Mammary epithelial cell (primary cell): ENCODE data around the gene KCNMB1.

Source experiments
- EZH2 ChIP-seq: IDR thresholded peaks from 2 replicates; pipeline ENCODE4 v1.6.1; 2012; ENCODE audit warnings: low read length, inconsistent platforms, borderline replicate concordance
- TF ChIP-seq, protein P1 (sequence below), 2 donors: IDR thresholded peaks in 1 of 2; conservative IDR thresholded peaks in 1 of 2; 2 replicates each; pipeline ENCODE4 v1.5.1; 2011 to 2012; ENCODE audit warnings: inconsistent platforms in 2 of 2, low read length in 2 of 2, mild to moderate bottlenecking in 2 of 2, control low read depth in 1 of 2, low read depth in 1 of 2; ENCODE audit not compliant: insufficient read depth in 1 of 2; ENCODE audit errors: extremely low read depth in 1 of 2

DNA sequence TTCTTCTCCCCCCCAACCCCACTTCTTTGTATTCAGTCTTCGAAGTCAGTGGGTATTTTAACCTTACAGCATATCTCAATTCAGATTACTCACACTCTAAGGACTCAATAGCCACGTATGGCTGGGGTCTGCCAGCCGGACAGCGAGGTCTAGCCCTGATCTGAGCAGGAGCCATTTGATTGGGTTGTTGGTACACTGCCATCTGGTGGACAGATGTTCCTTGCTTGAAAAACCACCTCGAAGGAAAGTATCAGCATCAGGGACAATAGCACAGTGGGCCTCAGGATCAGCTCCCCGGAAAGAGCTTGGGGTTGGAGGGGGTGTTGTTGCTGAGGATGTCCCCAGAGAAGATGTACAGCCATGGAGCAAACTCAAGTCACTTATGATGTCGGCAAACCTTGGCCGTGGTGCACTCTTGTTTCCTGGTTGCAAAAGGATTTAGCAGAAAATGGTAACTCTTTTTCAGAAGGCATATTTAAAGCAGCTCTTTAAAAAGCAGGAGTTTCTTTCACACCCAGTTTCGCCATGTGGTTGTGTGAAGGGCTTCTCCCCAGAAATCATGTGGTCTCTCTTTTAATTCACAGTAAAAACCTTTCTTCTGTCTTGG, 31.7 kb upstream of the KCNMB1 start:
- TF ChIP-seq EZH2, result no peak
- TF ChIP-seq, protein P1, sequence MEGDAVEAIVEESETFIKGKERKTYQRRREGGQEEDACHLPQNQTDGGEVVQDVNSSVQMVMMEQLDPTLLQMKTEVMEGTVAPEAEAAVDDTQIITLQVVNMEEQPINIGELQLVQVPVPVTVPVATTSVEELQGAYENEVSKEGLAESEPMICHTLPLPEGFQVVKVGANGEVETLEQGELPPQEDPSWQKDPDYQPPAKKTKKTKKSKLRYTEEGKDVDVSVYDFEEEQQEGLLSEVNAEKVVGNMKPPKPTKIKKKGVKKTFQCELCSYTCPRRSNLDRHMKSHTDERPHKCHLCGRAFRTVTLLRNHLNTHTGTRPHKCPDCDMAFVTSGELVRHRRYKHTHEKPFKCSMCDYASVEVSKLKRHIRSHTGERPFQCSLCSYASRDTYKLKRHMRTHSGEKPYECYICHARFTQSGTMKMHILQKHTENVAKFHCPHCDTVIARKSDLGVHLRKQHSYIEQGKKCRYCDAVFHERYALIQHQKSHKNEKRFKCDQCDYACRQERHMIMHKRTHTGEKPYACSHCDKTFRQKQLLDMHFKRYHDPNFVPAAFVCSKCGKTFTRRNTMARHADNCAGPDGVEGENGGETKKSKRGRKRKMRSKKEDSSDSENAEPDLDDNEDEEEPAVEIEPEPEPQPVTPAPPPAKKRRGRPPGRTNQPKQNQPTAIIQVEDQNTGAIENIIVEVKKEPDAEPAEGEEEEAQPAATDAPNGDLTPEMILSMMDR (conservative IDR thresholded peaks at IDR 0.05 in 1 of 2, IDR thresholded peaks at IDR 0.05 in 1 of 2; ENCODE audit: extremely low read depth in 1 of 2, insufficient read depth in 1 of 2, low read depth in 1 of 2, low read length in 2 of 2), result peak; percentile 64 to 78
